ENCODE measurements around the gene DOLPP1. TPM values are rescaled to one million over a fixed set of nuclear protein-coding genes. Genes with fewer than 3 reads are reported as not detected.

The DOLPP1 gene
- total RNA-seq, 4 donors from 2014 or later: 15.7 to 52.4 (median 38.2) TPM

- 19 to 23% methylated on average over 7 to 12 of the region's 12 CpGs for WGBS, 2 donors (ENCODE audit: low coverage in 1 of 2)
- Histone ChIP-seq H3K27ac (peak overlapping the region; percentile 82 to 97 (median 91)), H3K36me3 (peaks cover 0 to 5% (median 2%) of the 10 kb centered on the region in 4 donors), H3K4me1 (peaks cover 7 to 68% (median 44%) of the 10 kb centered on the region in 4 donors), H3K9me3 (no peaks in the 10 kb centered on the region), H3K4me3 (peak overlapping the region; percentile 47 to 78 (median 61)), H3K27me3 (no peaks in the 10 kb centered on the region)
- no peak for DNase-seq
- intact Hi-C loops (cut with DNase I; ENCODE audit: low total_unique reads) (no loop called here), in situ Hi-C loops (cut with MboI; ENCODE audit: low pct_ligation_motif_present in 1 of 4, low pct_unique_long_range_greater_than_20kb in 1 of 4, low sequenced_read_pairs in 3 of 4) (no loop called here)
- TF ChIP-seq POLR2A (IDR thresholded peaks at IDR 0.05): no peak
- no peak for TF ChIP-seq EP300 (IDR thresholded peaks at IDR 0.05; ENCODE audit: low read depth)
- TF ChIP-seq CTCF (IDR thresholded peaks at IDR 0.05): no peak
- TF ChIP-seq POLR2AphosphoS5 (IDR thresholded peaks at IDR 0.05): no peak
Observed at GRCh38 chr9:129080298-129080600, 662 bp upstream of the DOLPP1 start.

GRCh38 chr9:129081388-129081904, 535 bp downstream of the DOLPP1 start:
- intact Hi-C loops (cut with DNase I; ENCODE audit: low total_unique reads) (no loop called here), in situ Hi-C loops (cut with MboI; ENCODE audit: low pct_ligation_motif_present in 1 of 4, low pct_unique_long_range_greater_than_20kb in 1 of 4, low sequenced_read_pairs in 3 of 4) (no loop called here)
- H3K4me1 ChIP-seq: peaks cover 7 to 64% (median 43%) of the 10 kb centered on the region in 4 donors
- peaks cover 0 to 17% (median 7%) of the 10 kb centered on the region in 4 donors for H3K36me3 ChIP-seq
- H3K4me3 ChIP-seq: peak overlapping the region; percentile 56 to 93 (median 76)
- 1% methylated on average over 14 of the region's 30 CpGs; no CpG with 5 or more reads in 1 of the 2 donors for WGBS, 2 donors (ENCODE audit: low coverage in 1 of 2)
- DNase-seq: no peak
- no peaks in the 10 kb centered on the region for H3K27me3 ChIP-seq
- peak overlapping the region; percentile 88 to 97 (median 91) for H3K27ac ChIP-seq
- TF ChIP-seq POLR2AphosphoS5 (IDR thresholded peaks at IDR 0.05) (no peak), EP300 (IDR thresholded peaks at IDR 0.05; ENCODE audit: low read depth) (no peak), CTCF (IDR thresholded peaks at IDR 0.05) (no peak), POLR2A (IDR thresholded peaks at IDR 0.05) (no peak)
- no peaks in the 10 kb centered on the region for H3K9me3 ChIP-seq

GRCh38 chr9:129084087-129084486, 3.2 kb downstream of the DOLPP1 start:
- in situ Hi-C loops (cut with MboI; ENCODE audit: low pct_ligation_motif_present in 1 of 4, low pct_unique_long_range_greater_than_20kb in 1 of 4, low sequenced_read_pairs in 3 of 4): no loop called here
- H3K36me3 ChIP-seq: peaks cover 0 to 25% (median 9%) of the 10 kb centered on the region in 4 donors
- H3K27ac ChIP-seq: peak overlapping the region in 1 of 4 donors; percentile 30
- no peak for TF ChIP-seq POLR2A (IDR thresholded peaks at IDR 0.05)
- TF ChIP-seq CTCF (IDR thresholded peaks at IDR 0.05): no peak
- TF ChIP-seq POLR2AphosphoS5 (IDR thresholded peaks at IDR 0.05): peak in 2 of 3 donors; percentile 26 to 52
- no peak for TF ChIP-seq EP300 (IDR thresholded peaks at IDR 0.05; ENCODE audit: low read depth)
- H3K4me3 ChIP-seq: no peak overlapping the region
- H3K9me3 ChIP-seq: no peaks in the 10 kb centered on the region
- peaks cover 7 to 40% (median 29%) of the 10 kb centered on the region in 4 donors for H3K4me1 ChIP-seq
- DNase-seq: peak; percentile 56
- no peaks in the 10 kb centered on the region for H3K27me3 ChIP-seq
- intact Hi-C loops (cut with DNase I; ENCODE audit: low total_unique reads): no loop called here
- WGBS, 2 donors (ENCODE audit: low coverage in 1 of 2): 79% methylated on average over 7 of the region's 7 CpGs; no CpG with 5 or more reads in 1 of the 2 donors

- WGBS, 2 donors (ENCODE audit: low coverage in 1 of 2): 93% methylated on average over 14 of the region's 15 CpGs; no CpG with 5 or more reads in 1 of the 2 donors
- TF ChIP-seq POLR2A (IDR thresholded peaks at IDR 0.05): no peak
- TF ChIP-seq POLR2AphosphoS5 (IDR thresholded peaks at IDR 0.05): no peak
- no peak for TF ChIP-seq EP300 (IDR thresholded peaks at IDR 0.05; ENCODE audit: low read depth)
- TF ChIP-seq CTCF (IDR thresholded peaks at IDR 0.05): no peak
- H3K4me3 ChIP-seq: no peak overlapping the region
- H3K4me1 ChIP-seq: peaks cover 0 to 2% (median 0%) of the 10 kb centered on the region in 4 donors
- no peak overlapping the region for H3K27ac ChIP-seq
- H3K27me3 ChIP-seq: no peaks in the 10 kb centered on the region
- no peaks in the 10 kb centered on the region for H3K9me3 ChIP-seq
- no peak for DNase-seq
- intact Hi-C loops (cut with DNase I; ENCODE audit: low total_unique reads): no loop called here
- H3K36me3 ChIP-seq: peaks cover 0 to 37% (median 11%) of the 10 kb centered on the region in 4 donors
- in situ Hi-C loops (cut with MboI; ENCODE audit: low pct_ligation_motif_present in 1 of 4, low pct_unique_long_range_greater_than_20kb in 1 of 4, low sequenced_read_pairs in 3 of 4): no loop called here
Observed at GRCh38 chr9:129089246-129089645, 8.3 kb downstream of the DOLPP1 start.

All from transverse colon (tissue), 4 donors.